MM.1S (cell line): Measurements from ENCODE around the gene MACROD2.

Experiments used
- DNase-seq: peaks from one replicate; pipeline ENCODE4 v3.0.0-alpha.2; 2015
- H2AFZ ChIP-seq: fragments of 300-600 bp; sonication (generic); 2 replicates; pipeline ENCODE4 v1.6.0; 2016; ENCODE audit warnings: antibody characterized with exemption, low read length
- H3F3A ChIP-seq: fragments of 300-600 bp; sonication (generic); 2 replicates; pipeline ENCODE4 v1.6.1; 2016; ENCODE audit warnings: mild to moderate bottlenecking, antibody characterized with exemption, low read length, moderate library complexity, mixed read lengths; ENCODE audit not compliant: insufficient read depth
- H3K27ac ChIP-seq: fragments of 300-600 bp; sonication (generic); 2 replicates; pipeline ENCODE4 v1.5.1; 2016; ENCODE audit warnings: mild to moderate bottlenecking, low read length
- H3K27me3 ChIP-seq: fragments of 300-600 bp; sonication (generic); replicated peaks from 2 replicates; pipeline ENCODE4 v1.6.0; 2016; ENCODE audit warnings: low read length; ENCODE audit not compliant: insufficient read depth
- H3K36me3 ChIP-seq: fragments of 300-600 bp; sonication (generic); replicated peaks from 2 replicates; pipeline ENCODE4 v1.6.1; 2016; ENCODE audit warnings: mild to moderate bottlenecking, low read length, mixed read lengths; ENCODE audit not compliant: insufficient read depth
- H3K4me1 ChIP-seq: fragments of 300-600 bp; sonication (generic); 2 replicates; pipeline ENCODE4 v1.6.1; 2016; ENCODE audit warnings: low read length, mixed read lengths
- H3K4me2 ChIP-seq: fragments of 300-600 bp; sonication (generic); 2 replicates; pipeline ENCODE4 v1.6.0; 2016; ENCODE audit warnings: low read depth, low read length
- H3K4me3 ChIP-seq: fragments of 300-600 bp; sonication (generic); 2 replicates; pipeline ENCODE4 v1.5.1; 2016; ENCODE audit warnings: low read length, mixed read lengths
- H3K79me2 ChIP-seq: fragments of 300-600 bp; sonication (generic); 2 replicates; pipeline ENCODE4 v1.6.1; 2016; ENCODE audit warnings: mixed run types, low read length, mixed read lengths
- H3K9ac ChIP-seq: fragments of 300-600 bp; sonication (generic); 2 replicates; pipeline ENCODE4 v1.6.1; 2016; ENCODE audit warnings: low read length, mixed read lengths
- H3K9me2 ChIP-seq: fragments of 300-600 bp; sonication (generic); replicated peaks from 2 replicates; pipeline ENCODE4 v1.6.1; 2016; ENCODE audit warnings: mild to moderate bottlenecking, low read length, mixed read lengths; ENCODE audit not compliant: insufficient read depth
- H3K9me3 ChIP-seq: fragments of 300-600 bp; sonication (generic); replicated peaks from 2 replicates; pipeline ENCODE4 v1.6.1; 2016; ENCODE audit warnings: mild to moderate bottlenecking, low read length, mixed read lengths; ENCODE audit not compliant: insufficient read depth
- H4K20me1 ChIP-seq: fragments of 300-600 bp; sonication (generic); 2 replicates; pipeline ENCODE4 v1.6.1; 2016; ENCODE audit warnings: mild to moderate bottlenecking, low read length, moderate library complexity, mixed read lengths; ENCODE audit not compliant: insufficient read depth
- CTCF ChIP-seq: fragments of 300-600 bp; sonication (generic); IDR thresholded peaks from 2 replicates; pipeline ENCODE4 v1.5.1; 2016; ENCODE audit warnings: antibody characterized with exemption, low read length, mixed read lengths
- EZH2 ChIP-seq: fragments of 300-600 bp; sonication (generic); optimal IDR thresholded peaks from 2 replicates; pipeline ENCODE3; 2017; ENCODE audit warnings: low read depth, mild to moderate bottlenecking, antibody characterized with exemption, low read length, mixed read lengths
- EZH2phosphoT487 ChIP-seq: fragments of 300-600 bp; sonication (generic); IDR thresholded peaks from 2 replicates; pipeline ENCODE4 v1.6.1; 2018; ENCODE audit warnings: antibody characterized with exemption, low read length

Gene MACROD2

DNA sequence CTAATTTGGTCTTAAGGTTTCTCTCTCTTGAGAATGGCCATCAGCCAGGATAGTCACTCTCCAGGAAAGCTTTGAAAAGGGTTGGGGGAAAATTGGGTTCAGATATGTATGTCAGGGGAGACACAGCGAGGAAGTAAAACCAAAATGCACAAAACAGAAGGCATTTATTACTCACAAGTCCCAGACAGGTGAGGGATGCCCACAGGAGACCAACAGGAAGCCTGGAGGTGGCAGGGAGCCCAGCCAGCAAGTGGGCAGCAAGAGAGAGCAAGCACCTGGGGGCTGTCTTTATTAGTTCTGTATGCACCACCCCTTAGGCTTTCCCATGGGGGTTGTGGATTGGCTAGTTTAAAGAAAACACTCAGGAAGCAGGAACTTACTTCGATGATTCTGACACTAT lies 1870.2 kb downstream of the MACROD2 start:
- Histone ChIP-seq H4K20me1 (no peaks in the 10 kb centered on the region), H3K4me2 (no peak overlapping the region), H3K9me3 (no peaks in the 10 kb centered on the region), H3K27ac (no peak overlapping the region), H3K36me3 (no peaks in the 10 kb centered on the region), H3K9me2 (no peaks in the 10 kb centered on the region), H3K79me2 (no peaks in the 10 kb centered on the region), H3K9ac (no peak overlapping the region), H3K4me3 (no peak overlapping the region), H3K4me1 (no peaks in the 10 kb centered on the region), H3K27me3 (no peaks in the 10 kb centered on the region), H3F3A (no peaks in the 10 kb centered on the region), H2AFZ (no peak overlapping the region)
- TF ChIP-seq EZH2phosphoT487 (no peak), CTCF (no peak), EZH2 (no peak)
- DNase-seq = no peak

- no peak for TF ChIP-seq EZH2
- no peak for TF ChIP-seq CTCF
- TF ChIP-seq EZH2phosphoT487 = no peak
These were observed 1871.8 kb downstream of the MACROD2 start for GRCh38 chr20:15866916-15867730.

DNA sequence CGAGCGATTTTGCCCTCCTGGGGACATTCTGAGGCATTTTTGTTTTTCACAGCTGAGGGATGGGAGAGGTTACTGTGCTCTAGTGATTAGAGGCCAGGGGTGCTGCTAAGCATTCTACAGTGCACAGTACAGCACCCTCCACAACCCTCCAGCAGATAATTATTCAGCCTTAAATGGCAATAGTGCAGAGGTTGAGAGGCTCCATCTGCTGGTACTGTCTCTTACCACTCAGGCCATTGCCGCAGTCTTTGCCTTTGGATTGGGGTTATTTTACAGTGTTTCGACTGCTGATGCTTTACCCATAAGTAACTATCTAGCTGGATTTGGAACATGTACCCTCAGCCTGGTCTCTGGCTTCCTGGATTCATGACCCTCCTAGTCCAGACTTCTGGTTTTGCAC lies 1872.6 kb downstream of the MACROD2 start:
- H4K20me1 ChIP-seq = no peaks in the 10 kb centered on the region
- H3K9me3 ChIP-seq = no peaks in the 10 kb centered on the region
- H3K27ac ChIP-seq = no peak overlapping the region
- no peak overlapping the region for H3K4me2 ChIP-seq
- H3K9ac ChIP-seq = no peak overlapping the region
- H3K79me2 ChIP-seq = no peaks in the 10 kb centered on the region
- no peak overlapping the region for H2AFZ ChIP-seq
- DNase-seq = no peak
- H3K9me2 ChIP-seq = no peaks in the 10 kb centered on the region
- H3K4me1 ChIP-seq = no peaks in the 10 kb centered on the region
- H3K4me3 ChIP-seq = no peak overlapping the region
- no peaks in the 10 kb centered on the region for H3K27me3 ChIP-seq
- H3F3A ChIP-seq = no peaks in the 10 kb centered on the region
- TF ChIP-seq EZH2phosphoT487 (no peak), EZH2 (no peak), CTCF (no peak)
- no peaks in the 10 kb centered on the region for H3K36me3 ChIP-seq

More at GRCh38 chr20:15866916-15867730, 1871.8 kb downstream of the MACROD2 start:
- Histone ChIP-seq H3K79me2 (no peaks in the 10 kb centered on the region), H3K36me3 (no peaks in the 10 kb centered on the region), H3K9me2 (no peaks in the 10 kb centered on the region), H3K27ac (no peak overlapping the region), H4K20me1 (no peaks in the 10 kb centered on the region), H3K9me3 (no peaks in the 10 kb centered on the region), H3K9ac (no peak overlapping the region), H3K4me2 (no peak overlapping the region), H3K27me3 (no peaks in the 10 kb centered on the region), H3K4me3 (no peak overlapping the region), H2AFZ (no peak overlapping the region), H3K4me1 (no peaks in the 10 kb centered on the region), H3F3A (no peaks in the 10 kb centered on the region)
- DNase-seq = no peak
